HG02973 (cell line): ENCODE results near the gene CRMP1.

Source experiments
- ATAC-seq: cut with Tn5 transposase; IDR thresholded peaks from one replicate; pipeline ENCODE4 v1.9.1; 2021; ENCODE audit warnings: moderate library complexity; ENCODE audit not compliant: unreplicated experiment

Gene CRMP1

DNA sequence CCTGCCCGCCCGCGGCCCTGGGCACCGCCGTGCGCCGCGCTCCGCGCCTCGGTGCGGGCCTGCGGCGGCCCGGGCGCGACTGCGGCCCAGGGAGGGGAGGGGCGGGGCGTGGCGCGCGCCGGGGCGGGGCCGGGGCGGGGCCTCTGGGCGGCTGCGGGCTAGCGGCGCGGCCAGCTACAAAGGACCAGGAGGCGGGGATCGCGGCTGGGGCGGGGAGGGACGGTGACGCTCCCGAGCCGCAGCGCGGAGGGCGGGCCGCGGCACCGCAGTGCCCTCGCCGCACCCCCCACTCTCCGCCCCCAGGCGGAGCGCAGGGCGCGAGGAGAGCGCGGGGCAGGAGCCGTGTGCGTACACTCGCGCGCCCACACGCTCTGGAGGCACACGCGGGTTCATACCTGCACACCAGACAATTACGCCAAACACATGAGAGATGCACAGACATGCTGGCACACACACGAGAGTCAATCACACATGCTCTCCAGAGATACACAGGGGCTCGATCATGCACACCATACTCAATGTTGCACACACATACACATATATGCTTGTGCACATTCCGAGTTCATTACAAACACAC, at the start of gene CRMP1:
Gene CRMP1, minus strand, starts transcription at position 83 of the 577 bp plus-strand sequence. CDS start 117 bp downstream, outside the sequence.
- no peak for ATAC-seq

DNA sequence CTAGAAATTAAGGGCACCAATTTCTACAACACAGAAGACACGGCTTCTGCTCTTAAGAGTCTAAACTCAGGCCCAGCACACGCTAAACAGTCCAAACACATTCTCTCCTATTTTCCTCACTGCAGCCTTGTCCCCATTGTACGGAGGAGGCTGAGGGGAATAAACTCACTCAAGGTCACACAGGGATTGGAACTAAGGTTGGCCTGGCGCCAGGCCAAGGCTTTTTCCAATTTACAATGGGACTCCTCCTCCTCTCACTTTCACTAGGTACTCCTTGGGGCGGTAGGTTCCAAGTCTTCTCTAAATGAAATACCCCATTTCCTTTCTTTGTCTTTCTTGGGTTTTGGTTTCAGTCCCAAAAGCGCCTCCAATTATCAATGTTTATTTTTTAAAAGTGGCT, 48.7 kb upstream of the CRMP1 start:
- no peak for ATAC-seq

DNA sequence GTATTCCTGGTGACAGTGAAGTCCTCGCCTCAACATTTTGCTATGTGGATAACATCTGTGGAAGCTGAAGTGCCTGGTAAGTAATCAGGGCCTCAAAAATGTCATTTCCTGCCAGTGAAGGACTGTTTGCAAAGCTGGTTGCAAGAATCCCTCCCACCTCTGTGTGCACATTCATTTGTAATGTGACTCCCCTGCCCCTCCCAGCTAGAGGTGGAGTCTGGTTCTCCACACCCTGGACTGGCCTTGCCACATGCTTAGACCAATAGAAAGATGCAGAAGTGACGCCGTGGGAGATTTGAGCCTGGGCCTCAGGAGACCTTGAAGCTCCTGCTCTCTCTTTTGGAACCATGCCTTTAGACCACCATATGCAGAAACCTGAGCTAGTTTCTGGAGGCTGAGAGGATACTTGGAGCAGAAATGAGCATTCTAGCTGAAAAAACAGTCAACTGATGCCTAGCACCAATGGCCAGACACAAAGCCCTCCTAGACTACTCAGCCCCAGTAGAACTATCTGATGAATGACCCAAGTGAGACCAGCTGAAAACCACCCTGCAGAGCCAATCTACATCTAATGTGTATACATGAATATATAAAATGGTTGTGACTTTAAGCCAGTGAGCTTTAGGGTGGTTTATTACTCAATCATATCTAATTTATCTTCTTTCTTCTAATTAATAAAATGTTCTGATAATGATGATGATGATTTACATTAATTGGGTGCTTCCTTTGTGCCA, 47.8 kb upstream of the CRMP1 start:
- ATAC-seq: no peak

DNA sequence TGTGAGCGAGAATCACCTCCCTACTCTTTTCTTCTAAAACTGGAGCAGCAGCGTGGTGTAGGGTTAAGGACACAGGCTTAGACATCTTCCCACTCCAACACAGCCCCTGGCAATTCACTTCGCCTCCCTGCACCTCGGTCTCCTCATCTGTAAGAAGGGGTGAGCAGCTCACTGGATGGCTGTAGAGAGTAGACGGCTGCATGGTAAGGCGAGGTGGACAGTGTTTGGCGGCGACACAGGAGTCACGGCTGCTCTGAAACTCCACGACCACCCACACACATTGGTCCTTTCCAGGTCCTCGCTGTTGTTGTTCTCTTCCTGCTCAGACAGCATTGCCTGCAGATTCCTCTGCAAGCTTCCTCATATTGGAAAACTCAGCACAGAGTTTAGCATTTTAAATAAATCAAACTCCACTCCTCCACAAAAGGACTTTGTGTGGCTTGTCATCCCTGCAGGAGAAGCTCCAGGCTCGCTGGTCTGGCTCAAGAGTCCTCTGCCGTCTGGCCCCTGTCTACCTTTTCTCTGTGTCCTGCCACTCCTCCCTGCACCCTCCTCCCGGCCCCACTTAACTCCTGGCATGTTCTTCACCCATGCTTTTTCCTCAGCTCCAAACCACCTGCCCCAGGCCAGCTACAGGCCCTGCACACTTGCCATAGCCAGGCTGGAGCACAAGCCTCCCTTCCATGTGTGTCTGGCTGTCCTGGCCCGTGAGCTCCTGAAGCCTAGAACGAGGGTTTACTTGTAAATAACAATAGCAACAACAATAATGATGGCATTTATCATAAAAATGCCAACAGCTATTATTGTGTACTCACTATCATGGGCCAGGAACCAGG, 41.3 kb upstream of the CRMP1 start:
- no peak for ATAC-seq

DNA sequence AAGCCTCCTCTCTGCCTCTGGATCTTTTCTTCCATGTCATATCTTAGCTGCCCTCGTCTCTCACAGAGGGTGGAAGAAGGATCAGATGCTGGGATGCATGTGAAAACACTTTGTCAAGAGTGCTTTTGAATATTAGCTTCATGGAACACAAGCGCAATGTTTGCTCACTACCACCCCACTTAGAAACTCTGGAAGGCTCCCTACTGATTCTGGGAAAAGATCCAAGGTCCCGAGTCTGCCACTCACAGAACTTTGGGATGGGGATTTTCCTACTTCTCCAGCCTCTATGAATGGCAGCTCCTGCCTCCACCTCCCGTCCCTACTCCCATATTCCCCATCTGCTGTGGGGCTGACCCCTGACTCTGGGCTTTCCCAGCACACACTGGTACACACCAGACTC, 40.2 kb upstream of the CRMP1 start:
- ATAC-seq: no peak

DNA sequence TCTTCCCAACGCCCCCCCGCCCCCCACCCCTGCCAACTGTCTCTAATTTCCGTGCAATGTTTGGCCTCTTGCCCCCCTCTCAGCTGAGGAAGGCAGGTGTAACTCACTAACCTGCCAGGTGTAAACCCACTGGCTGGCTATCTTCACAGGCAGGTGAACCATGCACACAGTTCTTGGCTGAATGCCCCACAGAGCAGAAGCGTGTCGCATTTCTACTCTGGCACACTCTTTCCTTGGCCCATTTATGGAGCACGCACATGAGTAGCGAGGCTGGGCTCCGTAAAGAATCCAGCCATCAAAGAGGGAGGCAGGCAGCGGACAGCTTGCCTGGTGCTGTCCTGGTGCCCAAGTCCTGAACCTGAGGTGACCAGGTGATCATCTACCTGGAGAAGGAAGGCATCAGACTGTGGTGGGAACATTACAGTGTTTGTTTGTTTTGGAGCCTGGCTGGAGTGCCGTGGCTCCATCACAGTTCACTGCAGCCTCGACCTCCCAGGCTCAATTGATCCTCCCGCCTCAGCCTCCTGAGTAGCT, 39.2 kb upstream of the CRMP1 start:
- no peak for ATAC-seq

DNA sequence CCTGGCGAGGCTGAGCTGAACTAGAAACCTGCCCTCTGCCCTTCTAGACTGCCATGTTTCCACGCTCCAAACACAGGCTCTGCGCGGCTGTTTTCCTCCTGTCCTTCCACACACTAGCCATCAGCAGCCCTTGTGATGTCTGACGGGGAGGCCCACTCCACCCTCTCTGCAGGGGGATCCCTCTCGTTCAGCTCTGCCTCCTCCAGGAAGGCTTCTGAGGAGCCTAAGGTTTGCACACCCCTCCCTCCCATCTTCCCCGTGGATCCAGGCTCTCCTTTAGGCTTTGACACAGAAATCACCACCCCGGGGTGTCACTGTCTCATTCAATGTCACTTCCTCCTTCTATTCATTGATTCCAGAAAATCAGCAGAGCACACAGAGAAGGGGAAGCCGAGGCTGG, 38.6 kb upstream of the CRMP1 start:
- ATAC-seq: no peak

DNA sequence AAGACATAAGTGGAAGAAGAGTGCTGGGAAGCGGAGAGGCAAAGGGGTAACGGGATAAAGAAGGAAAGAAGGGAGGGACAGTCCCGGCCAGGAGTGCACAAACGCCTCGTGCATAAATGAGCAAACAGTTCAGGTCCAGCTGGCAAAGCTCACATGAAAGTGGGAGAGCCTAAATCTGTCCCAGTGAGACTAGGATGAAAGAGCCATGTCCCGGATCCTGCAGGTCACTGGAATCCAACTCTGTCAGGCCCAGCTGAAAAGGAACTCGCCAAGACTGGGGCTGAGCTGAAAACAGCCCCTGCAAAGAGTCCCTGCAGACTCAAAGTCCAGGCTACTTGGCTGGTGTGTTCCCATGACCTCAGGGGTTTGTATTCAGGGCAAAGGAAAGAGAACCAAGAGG, 38.0 kb upstream of the CRMP1 start:
- ATAC-seq: no peak

DNA sequence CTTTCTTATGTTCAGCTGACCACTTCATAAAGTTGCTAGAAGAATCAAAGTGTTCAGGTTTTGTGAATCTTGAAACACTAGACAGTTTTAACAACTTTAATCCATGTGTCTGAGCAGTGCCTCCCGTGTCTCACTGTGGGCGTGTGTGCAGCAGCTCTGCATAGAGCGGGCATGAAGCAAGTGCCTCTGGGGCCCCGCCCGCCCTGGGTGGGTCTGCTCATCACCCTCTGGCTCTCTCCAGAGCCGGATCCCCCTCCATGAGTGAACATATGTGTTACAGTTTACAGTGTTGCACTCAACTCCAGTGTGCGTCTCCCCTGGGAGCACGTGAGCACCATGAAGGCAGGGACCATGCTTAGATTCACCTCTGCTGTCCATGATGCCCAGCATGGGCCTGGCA, 37.6 kb upstream of the CRMP1 start:
- no peak for ATAC-seq

DNA sequence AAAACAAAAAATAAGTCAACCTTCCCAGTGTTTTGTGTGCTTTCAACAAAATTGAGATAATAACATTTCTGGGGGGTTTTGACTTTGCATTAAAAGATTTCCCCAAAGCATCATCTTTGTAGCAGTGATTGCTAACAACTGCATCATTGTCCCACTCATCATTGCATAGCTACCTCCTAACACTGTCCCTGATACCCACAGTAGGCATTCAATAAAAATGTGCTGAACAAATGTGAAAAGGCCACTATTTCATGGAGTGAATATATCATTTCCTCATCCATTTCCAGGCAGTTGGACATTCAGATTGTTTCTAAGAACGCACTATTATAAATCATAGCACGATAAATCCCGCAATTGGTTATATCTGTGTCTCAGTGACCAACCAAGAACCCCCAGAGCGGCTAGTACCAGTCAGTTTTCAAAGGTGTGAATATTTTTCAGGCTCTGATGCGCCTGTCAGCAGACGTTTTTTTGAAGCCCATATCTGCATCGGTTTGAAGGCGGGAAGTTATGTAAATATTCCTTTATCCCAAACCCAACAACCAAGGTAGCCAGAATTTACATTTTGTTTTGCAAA, 36.0 kb upstream of the CRMP1 start:
- no peak for ATAC-seq

DNA sequence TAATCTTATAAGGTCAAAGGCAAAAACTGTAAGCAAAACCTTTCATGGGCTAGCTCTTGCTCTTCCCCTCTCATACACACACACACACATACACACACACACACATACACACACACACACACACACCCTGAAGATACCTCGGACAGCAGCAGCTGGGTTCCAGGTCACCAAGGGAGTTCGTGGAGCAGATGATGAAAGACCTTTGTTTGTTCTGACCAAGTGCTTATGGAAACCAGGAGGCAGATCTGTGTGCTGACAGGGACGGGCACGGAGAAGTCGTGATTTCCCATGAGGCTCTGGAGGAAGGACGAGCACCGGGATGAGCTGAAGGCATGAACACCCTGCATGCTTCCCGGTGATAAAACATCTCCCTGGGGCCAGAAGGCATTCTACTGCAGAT, 35.4 kb upstream of the CRMP1 start:
- no peak for ATAC-seq

DNA sequence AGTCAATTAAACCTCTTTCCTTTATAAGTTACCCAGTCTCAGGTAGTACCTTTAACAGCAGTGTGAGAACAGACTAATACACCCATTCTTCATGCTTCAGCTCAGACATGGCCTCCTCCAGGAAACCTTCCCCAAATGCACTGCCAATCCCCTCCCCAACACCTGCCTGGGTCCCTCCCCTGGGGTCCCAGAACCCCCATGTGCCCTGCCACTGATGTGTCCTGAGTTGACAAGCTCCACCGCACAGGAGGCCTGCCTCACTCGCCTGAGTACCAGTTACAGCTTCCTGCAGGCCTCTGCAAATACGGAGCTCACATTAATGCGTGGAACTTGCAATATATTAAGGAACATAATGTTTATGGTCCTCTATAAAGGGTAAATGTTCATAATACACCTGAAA, 34.9 kb upstream of the CRMP1 start:
- ATAC-seq: no peak

DNA sequence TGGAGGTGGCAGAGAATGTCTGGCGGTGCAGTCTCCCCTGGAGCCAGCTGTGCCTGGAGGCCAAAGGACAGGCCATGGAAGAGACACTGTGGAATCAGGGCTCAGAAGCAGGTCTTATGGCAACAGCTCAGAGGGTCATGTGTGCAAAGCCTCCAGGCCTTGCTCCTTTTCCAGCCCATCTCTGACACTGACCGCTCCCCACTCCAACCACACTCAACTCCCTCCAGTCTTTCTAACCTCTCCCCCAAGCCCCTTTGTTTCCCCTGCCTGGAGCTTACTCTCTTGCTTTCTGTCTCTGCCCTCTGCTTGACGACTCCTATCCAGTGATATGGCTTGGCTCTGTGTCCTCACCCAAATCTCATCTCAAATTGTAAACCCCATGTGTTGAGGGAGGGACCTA, 34.2 kb upstream of the CRMP1 start:
- no peak for ATAC-seq

DNA sequence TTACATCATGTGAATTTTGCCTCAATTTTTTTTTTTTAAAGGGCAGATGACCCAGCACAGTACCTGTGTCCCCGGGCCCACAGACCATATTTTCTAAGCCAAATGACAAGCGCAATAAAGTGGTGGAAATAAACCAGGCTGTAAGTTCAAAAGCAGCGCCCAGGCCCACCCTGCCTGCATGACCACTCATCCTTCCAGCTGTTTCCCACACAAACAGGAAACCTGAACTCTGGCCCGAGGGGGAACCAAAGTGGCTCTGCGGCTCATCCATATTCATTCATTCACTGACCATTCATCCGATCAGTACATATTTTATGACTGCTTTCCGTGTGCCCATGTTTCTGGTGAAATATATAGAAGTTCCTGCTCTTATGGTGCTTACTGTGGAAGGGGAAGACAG, 33.7 kb upstream of the CRMP1 start:
- ATAC-seq: no peak

DNA sequence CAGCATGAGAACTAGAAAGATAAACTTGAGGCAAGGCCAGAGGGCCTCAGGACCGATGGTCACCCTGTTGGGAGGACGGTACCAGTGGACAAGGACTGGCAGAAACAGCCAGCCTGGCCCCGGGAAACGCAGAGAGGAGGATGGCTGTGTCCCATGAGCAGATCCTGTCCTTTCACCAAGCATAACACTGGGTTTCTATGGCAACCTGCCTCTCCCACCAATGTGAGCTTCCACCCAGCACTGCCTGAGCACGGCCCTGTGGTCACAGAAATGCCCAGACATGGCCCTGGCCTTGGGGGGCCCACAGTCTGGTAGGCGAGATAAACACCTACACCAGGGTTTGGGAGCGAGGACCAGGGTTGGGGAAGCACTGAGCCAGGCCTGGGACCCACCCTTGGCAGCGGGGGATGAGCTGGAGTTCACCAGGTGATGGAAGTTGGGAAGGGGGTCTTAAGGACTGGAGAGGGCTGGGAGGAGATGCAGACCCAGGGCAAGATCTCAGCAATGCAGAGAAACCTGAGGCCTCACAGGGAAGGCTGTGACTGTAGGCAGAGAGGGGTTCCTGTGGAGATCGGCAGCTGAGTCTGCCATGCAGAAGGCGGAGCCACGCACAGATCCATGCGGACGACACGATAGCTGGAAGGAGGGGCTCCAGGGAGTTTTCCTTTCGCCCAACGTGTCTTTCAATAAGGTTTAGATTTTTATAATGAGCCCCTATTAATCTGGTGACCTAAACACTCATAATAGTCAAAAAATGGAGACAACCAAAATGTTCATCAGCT, 32.7 kb upstream of the CRMP1 start:
- ATAC-seq: no peak

DNA sequence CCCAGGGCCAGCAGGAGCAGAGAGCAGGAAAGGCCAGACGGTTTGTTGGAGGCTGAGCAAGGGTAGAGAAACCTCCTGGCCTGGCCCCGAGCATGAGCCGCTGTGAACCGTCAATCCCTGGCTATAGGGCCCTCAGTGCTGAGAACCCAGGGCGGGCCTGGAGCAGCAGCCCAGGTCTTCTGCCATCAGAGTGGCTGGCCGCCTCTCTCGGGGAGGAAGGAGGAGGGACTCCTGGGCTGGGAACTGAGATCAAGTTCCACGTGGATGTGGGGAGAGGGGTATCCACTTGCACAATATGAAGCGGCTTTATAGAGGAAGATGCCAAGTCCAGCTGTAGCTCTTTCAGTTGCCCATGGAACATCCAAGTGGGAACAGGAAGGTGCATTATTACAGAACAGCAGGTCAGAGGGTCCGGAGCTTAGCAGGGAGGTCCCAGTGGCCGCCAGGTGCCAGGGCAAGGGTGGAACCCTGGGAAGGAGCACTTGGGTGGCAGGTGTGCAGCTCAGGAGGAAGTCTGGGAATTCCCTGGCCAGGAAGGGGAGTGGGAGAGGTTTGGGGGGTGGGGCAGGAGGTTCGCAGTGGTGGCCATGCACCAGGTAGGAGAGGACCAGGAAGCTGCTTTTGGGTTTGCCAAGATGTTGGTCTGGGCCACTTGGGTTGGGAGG, 31.7 kb upstream of the CRMP1 start:
- ATAC-seq: no peak

DNA sequence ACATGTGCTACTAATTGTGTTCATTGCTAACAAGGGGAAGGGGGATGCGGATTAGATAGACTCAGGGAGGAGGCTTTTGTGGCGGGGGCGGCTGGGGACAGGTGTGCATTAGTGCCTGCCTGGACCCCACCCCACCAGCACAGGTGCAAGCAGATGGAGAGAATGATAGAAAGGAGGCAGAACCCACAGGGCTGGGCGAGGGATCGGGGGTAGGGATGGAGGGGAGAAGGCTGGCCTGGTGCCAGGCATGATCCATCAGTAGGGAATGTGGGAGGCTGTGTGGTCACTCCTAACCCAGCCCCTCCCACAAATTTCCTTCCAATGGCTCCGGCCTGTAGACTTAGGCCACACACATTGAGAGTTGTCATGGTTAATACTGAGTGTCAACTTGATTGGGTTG, 30.5 kb upstream of the CRMP1 start:
- no peak for ATAC-seq

DNA sequence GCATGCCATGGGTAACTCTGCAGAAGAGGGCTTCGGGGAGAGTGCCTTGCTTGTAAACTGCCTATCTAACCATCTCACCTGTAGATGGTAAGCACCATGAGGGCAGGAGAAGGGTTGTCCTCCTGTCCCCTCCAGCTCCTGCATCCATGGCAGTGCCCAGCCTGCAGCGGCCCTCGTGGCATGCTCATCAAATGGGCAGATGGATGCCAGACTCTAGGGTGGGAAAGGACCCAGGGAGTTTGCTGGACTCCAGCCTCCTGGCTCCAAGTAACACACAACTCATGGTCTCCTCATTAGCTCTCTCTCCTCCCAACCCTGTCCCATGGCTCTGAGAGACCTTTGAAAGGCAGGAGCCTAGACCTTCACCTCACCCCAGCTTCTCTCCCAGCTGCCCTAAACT, 29.7 kb upstream of the CRMP1 start:
- ATAC-seq: no peak

DNA sequence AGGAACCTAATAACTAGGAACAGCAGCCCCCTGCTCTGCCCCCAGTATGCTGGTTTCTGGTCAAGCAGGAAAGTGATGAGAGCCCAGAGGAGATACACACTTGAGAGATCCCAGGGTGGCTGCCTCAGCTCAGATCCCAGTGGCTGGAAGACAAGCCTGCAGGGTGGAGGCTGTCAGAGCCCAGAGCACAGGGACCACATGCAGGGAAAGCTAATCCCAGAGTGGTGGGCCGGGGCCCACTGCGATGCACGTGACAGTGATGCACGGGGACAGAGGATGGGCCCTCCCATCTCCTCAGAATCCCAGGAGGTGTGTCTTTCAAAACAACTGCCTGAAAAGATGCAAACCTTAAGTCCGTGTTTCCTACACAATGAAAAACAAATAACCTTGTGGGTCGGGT, 29.1 kb upstream of the CRMP1 start:
- ATAC-seq: no peak
